IMR-90 (cell line): Measurements from ENCODE around the gene WFDC10A. TPM values are rescaled to one million over a fixed set of nuclear protein-coding genes. Genes with fewer than 3 reads are reported as not detected.
A peak's percentile ranks its signal among the peaks of the same experiment; 100 is the strongest.

Experiments
- ATAC-seq: fragments of 200-7000 bp; cut with Tn5 transposase; 2 replicates; pipeline ENCODE4 v1.9.1; 2020; ENCODE audit warnings: low read depth, mild to moderate bottlenecking, moderate library complexity
- BruUV-seq: library from RNA; stranded (reverse); fragments of 400-500 nt; replicated peaks from 2 replicates; lab custom pipeline; 2021; lab: Mats Ljungman, UMichigan
- CTCF ChIA-PET: fragments of 300-600 bp; formaldehyde crosslinking; extraction: SDS; loops from one replicate; lab custom pipeline; 2021; ENCODE audit warnings: antibody characterized with exemption; lab: Yijun Ruan, JAX
- POLR2A ChIA-PET: fragments of 300-600 bp; sonication (Branson Sonifier 250); formaldehyde crosslinking; loops from one replicate; lab custom pipeline; 2022; ENCODE audit warnings: antibody characterized with exemption; ENCODE audit not compliant: unreplicated experiment; lab: Charles Lee
- DNase-seq: peaks from one replicate; pipeline ENCODE4 v3.0.0; 2013
- H2AFZ ChIP-seq: replicated peaks from 2 replicates; pipeline ENCODE3; 2013; ENCODE audit warnings: low read length, mild to moderate bottlenecking; ENCODE audit not compliant: poor library complexity
- H2AK5ac ChIP-seq: 2 replicates; pipeline ENCODE4 v1.6.1; 2013; ENCODE audit warnings: low read depth, low read length, inconsistent platforms
- H2AK9ac ChIP-seq: replicated peaks from 2 replicates; pipeline ENCODE3; 2013; ENCODE audit warnings: mild to moderate bottlenecking, low read depth, low read length, moderate library complexity; ENCODE audit not compliant: poor library complexity
- H2BK120ac ChIP-seq: 2 replicates; pipeline ENCODE4 v1.6.1; 2013; ENCODE audit warnings: low read depth, low read length, inconsistent platforms
- H2BK15ac ChIP-seq: 3 replicates; pipeline ENCODE4 v1.6.1; 2013; ENCODE audit warnings: low read depth, low read length, inconsistent platforms
- H2BK20ac ChIP-seq: 2 replicates; pipeline ENCODE4 v1.6.1; 2013; ENCODE audit warnings: low read depth, mild to moderate bottlenecking, inconsistent platforms, low read length, moderate library complexity
- H2BK5ac ChIP-seq: 2 replicates; pipeline ENCODE4 v1.6.1; 2013; ENCODE audit warnings: mild to moderate bottlenecking, low read depth, low read length, inconsistent platforms; ENCODE audit not compliant: poor library complexity, severe bottlenecking
- H3K14ac ChIP-seq: replicated peaks from 2 replicates; pipeline ENCODE4 v1.6.1; 2013; ENCODE audit warnings: low read depth, low read length, inconsistent platforms
- H3K18ac ChIP-seq: 2 replicates; pipeline ENCODE4 v1.6.1; 2013; ENCODE audit warnings: low read depth, low read length, control low read depth
- H3K23ac ChIP-seq: 2 replicates; pipeline ENCODE4 v1.6.1; 2013; ENCODE audit warnings: low read depth, low read length, inconsistent platforms
- H3K27ac ChIP-seq: 2 replicates; pipeline ENCODE4 v1.5.1; 2013; ENCODE audit warnings: mild to moderate bottlenecking, control low read depth, low read length; ENCODE audit not compliant: insufficient read depth
- H3K27me3 ChIP-seq: 2 replicates; pipeline ENCODE4 v1.6.1; 2013; ENCODE audit warnings: low read length; ENCODE audit not compliant: control insufficient read depth, insufficient read depth
- H3K36me3 ChIP-seq: 2 replicates; pipeline ENCODE4 v1.6.1; 2013; ENCODE audit warnings: low read length, mixed read lengths; ENCODE audit not compliant: control insufficient read depth, insufficient read depth
- H3K4ac ChIP-seq: 2 replicates; pipeline ENCODE4 v1.6.1; 2013; ENCODE audit warnings: low read depth, low read length, inconsistent platforms
- H3K4me1 ChIP-seq: 2 replicates; pipeline ENCODE4 v1.6.1; 2013; ENCODE audit warnings: low read length, mixed read lengths; ENCODE audit not compliant: control insufficient read depth, insufficient read depth
- H3K4me2 ChIP-seq: 2 replicates; pipeline ENCODE4 v1.6.1; 2013; ENCODE audit warnings: low read depth, mild to moderate bottlenecking, control low read depth, low read length, moderate library complexity
- H3K4me3 ChIP-seq: 2 replicates; pipeline ENCODE4 v1.5.1; 2013; ENCODE audit warnings: low read depth, mild to moderate bottlenecking, control low read depth, low read length, moderate library complexity; ENCODE audit not compliant: insufficient read depth
- H3K56ac ChIP-seq: 2 replicates; pipeline ENCODE4 v1.6.1; 2013; ENCODE audit warnings: low read length, inconsistent platforms; ENCODE audit not compliant: insufficient read depth; ENCODE audit errors: extremely low read depth
- H3K79me1 ChIP-seq, 2 experiments: 2 replicates each; pipeline ENCODE4 v1.6.1; 2013; ENCODE audit warnings: low read length in 2 of 2, inconsistent platforms in 1 of 2, low read depth in 1 of 2
- H3K9ac ChIP-seq: 2 replicates; pipeline ENCODE4 v1.6.1; 2013; ENCODE audit warnings: low read depth, low read length, control low read depth
- H3K9me1 ChIP-seq: 2 replicates; pipeline ENCODE4 v1.6.1; 2013; ENCODE audit warnings: low read length, inconsistent platforms; ENCODE audit not compliant: insufficient read depth
- H3K9me3 ChIP-seq: 2 replicates; pipeline ENCODE4 v1.6.1; 2013; ENCODE audit warnings: low read length; ENCODE audit not compliant: control insufficient read depth, insufficient read depth
- H4K20me1 ChIP-seq: 2 replicates; pipeline ENCODE4 v1.6.1; 2013; ENCODE audit warnings: low read length, inconsistent platforms; ENCODE audit not compliant: insufficient read depth
- H4K5ac ChIP-seq: 2 replicates; pipeline ENCODE4 v1.6.1; 2013; ENCODE audit warnings: mild to moderate bottlenecking, low read depth, low read length, control low read depth
- H4K8ac ChIP-seq, 2 experiments: 2 replicates each; pipeline ENCODE4 v1.6.1; 2013; ENCODE audit warnings: low read depth in 2 of 2, low read length in 2 of 2, control low read depth in 1 of 2, inconsistent platforms in 1 of 2
- H4K91ac ChIP-seq: 2 replicates; pipeline ENCODE4 v1.6.1; 2013; ENCODE audit warnings: low read depth, low read length, inconsistent platforms; ENCODE audit not compliant: insufficient read depth
- BHLHE40 ChIP-seq: fragments of 150-350 bp; IDR thresholded peaks from 2 replicates; pipeline ENCODE4 v1.6.1; 2016; ENCODE audit warnings: mild to moderate bottlenecking, low read depth, low read length
- CEBPB ChIP-seq: IDR thresholded peaks from 2 replicates; pipeline ENCODE4 v1.6.1; 2012; ENCODE audit warnings: low read depth, low read length, improper control_type of control experiment
- CHD1 ChIP-seq: IDR thresholded peaks from 2 replicates; pipeline ENCODE4 v1.6.1; 2012; ENCODE audit warnings: low read depth, low read length, improper control_type of control experiment
- FOS ChIP-seq: fragments of 150-350 bp; IDR thresholded peaks from 2 replicates; pipeline ENCODE4 v1.6.1; 2016; ENCODE audit warnings: low read depth, low read length
- MAFK ChIP-seq: IDR thresholded peaks from 2 replicates; pipeline ENCODE4 v1.6.1; 2012; ENCODE audit warnings: low read depth, low read length, improper control_type of control experiment
- MAZ ChIP-seq: IDR thresholded peaks from 2 replicates; pipeline ENCODE4 v1.6.1; 2012; ENCODE audit warnings: low read depth, mild to moderate bottlenecking, low read length, improper control_type of control experiment, moderate library complexity, borderline replicate concordance
- MXI1 ChIP-seq: IDR thresholded peaks from 2 replicates; pipeline ENCODE4 v1.6.1; 2012; ENCODE audit warnings: low read depth, mild to moderate bottlenecking, low read length, moderate library complexity, borderline replicate concordance
- NFE2L2 ChIP-seq: fragments of 150-350 bp; IDR thresholded peaks from 2 replicates; pipeline ENCODE4 v1.6.1; 2016; ENCODE audit warnings: low read depth, mild to moderate bottlenecking, low read length
- POLR2A ChIP-seq: IDR thresholded peaks from 2 replicates; pipeline ENCODE4 v1.6.1; 2012; ENCODE audit warnings: mild to moderate bottlenecking, low read depth, low read length
- RAD21 ChIP-seq: IDR thresholded peaks from 2 replicates; pipeline ENCODE4 v1.6.1; 2012; ENCODE audit warnings: low read length, improper control_type of control experiment
- RCOR1 ChIP-seq: IDR thresholded peaks from 2 replicates; pipeline ENCODE4 v1.6.1; 2012; ENCODE audit warnings: mild to moderate bottlenecking, low read length, improper control_type of control experiment; ENCODE audit not compliant: insufficient replicate concordance
- RFX5 ChIP-seq: IDR thresholded peaks from 2 replicates; pipeline ENCODE4 v1.8.0; 2012; ENCODE audit warnings: low read depth, mild to moderate bottlenecking, low read length, moderate library complexity
- SMC3 ChIP-seq: fragments of 150-350 bp; IDR thresholded peaks from 2 replicates; pipeline ENCODE4 v1.6.1; 2016; ENCODE audit warnings: low read depth, mild to moderate bottlenecking, antibody characterized with exemption, low read length, moderate library complexity
- WGBS, 2 experiments: methylation state at CpG; one replicate each; pipeline versions ENCODE4 v1.1.5 to v1.1.7; 2013; ENCODE audit warnings: missing lambda C conversion rate in 2 of 2; ENCODE audit not compliant: insufficient read length in 1 of 2; ENCODE audit errors: extremely low coverage in 2 of 2; 5-methylcytosine and 5-hydroxymethylcytosine counted together
- dilution Hi-C: fragments of 300-500 bp; cut with HindIII; formaldehyde crosslinking; loops from one replicate; pipeline ENCODE4 v1.14.3; 2018; ENCODE audit warnings: low sequenced_read_pairs; ENCODE audit not compliant: unreplicated experiment
- in situ Hi-C: fragments of 300-500 bp; cut with MboI; formaldehyde crosslinking; loops from 3 replicates; pipeline ENCODE4 v1.14.3; 2019; ENCODE audit warnings: low sequenced_read_pairs, inconsistent platforms, mixed read lengths
- intact Hi-C: fragments of 100-400 bp; cut with micrococcal nuclease; formaldehyde crosslinking; loops from 2 replicates; pipeline ENCODE4 v1.10.0; 2022
- polyA plus RNA-seq, 3 experiments: library from polyadenylated mRNA; depleted of rRNA; stranded (reverse); fragments of >200 nt; gene quantifications; 2 replicates each; pipeline ENCODE4 v1.2.3, GENCODE V29; 2012; ENCODE audit warnings: low replicate concordance in 1 of 3
- total RNA-seq: library from RNA; depleted of rRNA; stranded (reverse); fragments of >200 nt; gene quantifications from 2 replicates; pipeline ENCODE4 v1.2.3, GENCODE V29; 2012
- TF ChIP-seq, protein P1 (sequence below): conservative IDR thresholded peaks from 2 replicates; pipeline ENCODE4 v1.5.1; 2012; ENCODE audit warnings: mild to moderate bottlenecking, low read depth, low read length, improper control_type of control experiment
- TF ChIP-seq, protein P2 (sequence below): fragments of 150-350 bp; IDR thresholded peaks from 2 replicates; pipeline ENCODE4 v1.6.1; 2017; ENCODE audit warnings: mild to moderate bottlenecking, antibody characterized with exemption, low read length, low read depth
- TF ChIP-seq, protein P3 (sequence below): fragments of 150-350 bp; IDR thresholded peaks from 2 replicates; pipeline ENCODE4 v1.6.1; 2016; ENCODE audit warnings: low read depth, mild to moderate bottlenecking, low read length, moderate library complexity, borderline replicate concordance

The WFDC10A gene
- total and polyA plus RNA-seq, 2 of the 4 experiments (the other 2 are of a cell fraction) = not detected

DNA sequence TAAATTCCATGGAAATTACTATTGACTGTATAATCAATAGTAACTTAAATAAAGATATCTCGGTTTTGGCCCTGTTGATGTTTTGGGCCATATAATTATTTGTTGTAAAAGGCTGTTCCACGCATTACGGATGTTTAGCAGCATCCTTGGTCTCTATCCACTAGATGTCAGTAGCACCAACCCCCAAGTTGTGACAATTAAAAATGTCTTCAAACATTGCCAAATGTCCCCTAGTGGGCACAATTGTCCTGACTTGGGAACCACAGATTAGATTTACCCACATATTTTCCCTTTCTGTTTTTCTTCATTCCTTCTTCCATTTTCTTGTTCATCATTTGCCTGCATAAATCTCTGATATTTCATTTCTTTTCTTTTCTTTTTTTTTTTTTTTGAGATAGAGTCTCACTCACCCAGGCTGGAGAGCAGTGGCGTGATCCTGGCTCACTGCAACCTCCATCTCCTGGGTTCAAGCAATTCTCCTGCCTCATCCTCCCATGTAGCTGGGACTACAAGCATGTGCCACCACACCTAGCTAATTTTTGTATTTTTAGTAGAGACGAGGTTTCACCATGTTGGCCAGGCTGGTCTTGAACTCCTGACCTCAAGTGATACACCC lies 36.9 kb upstream of the WFDC10A start:
- Histone ChIP-seq H2BK15ac (no peak overlapping the region), H3K9me1 (no peaks in the 10 kb centered on the region), H3K4me3 (no peak overlapping the region), H2AFZ (no peak overlapping the region), H3K14ac (no peak overlapping the region), H3K27me3 (no peaks in the 10 kb centered on the region), H3K36me3 (no peaks in the 10 kb centered on the region), H3K9ac (no peak overlapping the region), H3K79me1 (no peaks in the 10 kb centered on the region), H3K27ac (no peak overlapping the region), H3K9me3 (no peaks in the 10 kb centered on the region), H4K20me1 (no peaks in the 10 kb centered on the region), H3K4me1 (no peaks in the 10 kb centered on the region), H2AK5ac (no peak overlapping the region), H3K4ac (no peak overlapping the region), H2AK9ac (no peak overlapping the region), H2BK20ac (no peak overlapping the region), H2BK120ac (no peak overlapping the region), H4K5ac (no peak overlapping the region), H3K18ac (no peak overlapping the region), H3K56ac (no peak overlapping the region), H3K4me2 (no peak overlapping the region), H4K91ac (no peak overlapping the region), H4K8ac (no peak overlapping the region), H3K23ac (no peak overlapping the region), H2BK5ac (no peak overlapping the region)
- dilution Hi-C loops (no loop called here), in situ Hi-C loops (no loop called here), intact Hi-C loops (loop anchor here (1.0 kb wide), 1 partner anchor 179 kb away; no protein-coding TSS in a partner anchor)
- ATAC-seq (peak; percentile 29; the same call in 1 of the 2 replicates), DNase-seq (peak; percentile 21)
- no TSS peak for BruUV-seq
- CTCF ChIA-PET = interaction anchor here (0.7 kb wide), 1 partner anchor 179 kb away, joined by 3 read pairs; no protein-coding TSS in a partner anchor
- POLR2A ChIA-PET = no interaction called here
- TF ChIP-seq CHD1 (no peak), FOS (no peak), POLR2A (no peak), SMC3 (peak; percentile 29), MXI1 (no peak), RCOR1 (no peak), CEBPB (no peak), NFE2L2 (no peak), MAFK (no peak), RAD21 (peak; percentile 40), MAZ (no peak), BHLHE40 (no peak), RFX5 (no peak)
- TF ChIP-seq, protein P1, sequence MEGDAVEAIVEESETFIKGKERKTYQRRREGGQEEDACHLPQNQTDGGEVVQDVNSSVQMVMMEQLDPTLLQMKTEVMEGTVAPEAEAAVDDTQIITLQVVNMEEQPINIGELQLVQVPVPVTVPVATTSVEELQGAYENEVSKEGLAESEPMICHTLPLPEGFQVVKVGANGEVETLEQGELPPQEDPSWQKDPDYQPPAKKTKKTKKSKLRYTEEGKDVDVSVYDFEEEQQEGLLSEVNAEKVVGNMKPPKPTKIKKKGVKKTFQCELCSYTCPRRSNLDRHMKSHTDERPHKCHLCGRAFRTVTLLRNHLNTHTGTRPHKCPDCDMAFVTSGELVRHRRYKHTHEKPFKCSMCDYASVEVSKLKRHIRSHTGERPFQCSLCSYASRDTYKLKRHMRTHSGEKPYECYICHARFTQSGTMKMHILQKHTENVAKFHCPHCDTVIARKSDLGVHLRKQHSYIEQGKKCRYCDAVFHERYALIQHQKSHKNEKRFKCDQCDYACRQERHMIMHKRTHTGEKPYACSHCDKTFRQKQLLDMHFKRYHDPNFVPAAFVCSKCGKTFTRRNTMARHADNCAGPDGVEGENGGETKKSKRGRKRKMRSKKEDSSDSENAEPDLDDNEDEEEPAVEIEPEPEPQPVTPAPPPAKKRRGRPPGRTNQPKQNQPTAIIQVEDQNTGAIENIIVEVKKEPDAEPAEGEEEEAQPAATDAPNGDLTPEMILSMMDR = peak; percentile 49
- TF ChIP-seq, protein P2, sequence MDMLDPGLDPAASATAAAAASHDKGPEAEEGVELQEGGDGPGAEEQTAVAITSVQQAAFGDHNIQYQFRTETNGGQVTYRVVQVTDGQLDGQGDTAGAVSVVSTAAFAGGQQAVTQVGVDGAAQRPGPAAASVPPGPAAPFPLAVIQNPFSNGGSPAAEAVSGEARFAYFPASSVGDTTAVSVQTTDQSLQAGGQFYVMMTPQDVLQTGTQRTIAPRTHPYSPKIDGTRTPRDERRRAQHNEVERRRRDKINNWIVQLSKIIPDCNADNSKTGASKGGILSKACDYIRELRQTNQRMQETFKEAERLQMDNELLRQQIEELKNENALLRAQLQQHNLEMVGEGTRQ = no peak
- TF ChIP-seq, protein P3, sequence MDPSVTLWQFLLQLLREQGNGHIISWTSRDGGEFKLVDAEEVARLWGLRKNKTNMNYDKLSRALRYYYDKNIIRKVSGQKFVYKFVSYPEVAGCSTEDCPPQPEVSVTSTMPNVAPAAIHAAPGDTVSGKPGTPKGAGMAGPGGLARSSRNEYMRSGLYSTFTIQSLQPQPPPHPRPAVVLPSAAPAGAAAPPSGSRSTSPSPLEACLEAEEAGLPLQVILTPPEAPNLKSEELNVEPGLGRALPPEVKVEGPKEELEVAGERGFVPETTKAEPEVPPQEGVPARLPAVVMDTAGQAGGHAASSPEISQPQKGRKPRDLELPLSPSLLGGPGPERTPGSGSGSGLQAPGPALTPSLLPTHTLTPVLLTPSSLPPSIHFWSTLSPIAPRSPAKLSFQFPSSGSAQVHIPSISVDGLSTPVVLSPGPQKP = no peak
- WGBS, 2 experiments = no CpG with 5 or more reads among the region's 5 CpGs
